NCI-H1092 (cell line): ENCODE measurements around the gene USP6.
"Not testable (repeated sequence)": the region's sequence is repeated elsewhere in the genome, so short reads cannot be mapped to it uniquely, and the experiment has no call there.

Experiments used
- DNase-seq: peaks from one replicate; lab custom pipeline; 2025; lab: John Stamatoyannopoulos, UW

USP6 gene

DNA sequence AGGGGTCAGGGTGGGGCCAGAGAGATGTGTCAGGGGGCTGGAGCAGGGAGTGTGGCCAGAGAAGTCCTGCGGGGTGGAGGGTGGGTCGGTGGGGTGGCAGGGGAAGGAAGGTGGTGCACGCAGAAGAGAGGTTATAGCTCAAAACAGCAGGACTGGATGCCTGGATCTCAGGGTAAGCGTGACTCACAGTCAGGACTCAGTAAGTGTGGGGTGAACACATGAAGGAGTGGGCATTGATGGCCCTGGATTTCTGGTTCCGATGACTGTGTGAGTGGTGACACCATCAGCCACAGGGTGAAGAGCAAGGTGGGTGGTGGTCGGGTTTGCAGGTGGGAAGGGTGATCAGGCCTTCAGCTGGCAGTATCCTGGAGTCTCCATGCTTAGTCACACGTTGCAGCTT lies 6.2 kb downstream of the USP6 start:
- not testable (repeated sequence) for DNase-seq

DNA sequence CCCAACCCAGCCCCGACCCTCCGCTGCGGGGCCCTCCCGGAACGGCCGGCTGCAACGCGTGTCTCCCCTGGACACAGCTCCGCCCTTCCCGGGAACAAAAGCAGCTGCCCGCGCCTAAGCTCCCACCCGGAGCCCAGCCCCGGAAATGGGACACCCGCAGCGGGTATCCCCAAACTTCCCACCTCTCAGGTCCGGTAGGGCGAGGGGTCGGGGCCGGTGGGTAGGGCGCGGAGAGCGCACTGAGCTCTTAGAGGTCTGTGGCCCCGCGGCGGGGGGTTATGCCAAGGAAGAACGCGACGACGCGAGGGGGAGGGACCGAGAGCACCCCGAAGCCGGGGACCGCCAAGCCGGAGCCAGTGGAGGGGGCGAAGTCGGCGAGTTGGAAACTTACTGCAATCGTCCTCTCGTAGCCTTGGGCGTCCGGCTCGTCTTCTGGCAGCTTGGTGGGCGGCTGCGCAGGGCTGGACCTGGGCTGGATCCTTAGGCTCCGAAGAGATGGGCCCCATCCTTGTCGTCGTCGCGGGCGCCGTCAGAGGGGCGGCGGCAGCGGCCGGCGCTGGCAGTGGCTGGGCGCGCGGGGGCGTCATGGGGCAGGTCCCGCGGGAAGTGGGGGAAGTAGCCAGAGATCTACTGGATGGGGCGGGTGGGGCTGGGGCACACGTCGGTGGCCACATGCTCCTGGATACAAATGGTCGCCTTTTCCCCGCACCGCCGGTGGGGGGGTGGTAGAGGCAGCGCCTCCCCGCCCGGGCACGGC lies 6.9 kb downstream of the USP6 start:
- DNase-seq: no peak

DNA sequence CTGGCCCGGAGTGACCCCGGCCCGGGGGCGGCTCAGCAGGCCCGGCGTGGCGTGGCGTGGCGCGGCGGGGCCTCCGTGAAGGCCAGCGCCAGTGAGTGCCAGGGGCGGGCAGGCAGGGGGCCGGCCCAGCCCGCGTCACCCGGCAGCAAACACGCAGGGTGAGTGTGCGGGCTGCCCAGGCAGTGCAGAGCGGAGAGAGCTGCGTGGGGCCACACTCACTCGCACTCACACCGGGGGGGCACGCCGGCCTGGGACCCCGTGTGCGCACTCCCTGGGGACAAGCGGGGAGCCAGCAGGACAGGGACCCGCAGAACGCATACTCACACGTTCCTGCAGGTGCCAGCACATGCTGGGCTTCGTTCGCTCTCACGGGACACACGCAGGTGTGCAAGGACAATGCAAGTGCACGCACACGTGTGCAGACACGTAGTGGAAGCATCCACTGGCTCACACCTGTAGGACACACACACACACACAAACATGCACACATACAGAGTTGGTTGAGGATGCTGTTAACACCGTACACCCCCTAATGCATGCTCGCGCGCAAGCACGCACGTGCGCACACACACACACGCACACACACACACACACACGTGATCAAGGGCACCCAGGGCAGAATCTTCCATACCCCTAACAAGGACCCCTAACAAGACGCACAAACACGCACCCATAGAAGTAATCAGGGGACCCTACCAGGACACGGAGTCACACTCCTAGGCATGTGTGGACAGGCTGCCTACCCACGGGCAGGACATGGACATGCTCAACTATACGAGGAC lies 7.7 kb downstream of the USP6 start:
- no peak for DNase-seq

DNA sequence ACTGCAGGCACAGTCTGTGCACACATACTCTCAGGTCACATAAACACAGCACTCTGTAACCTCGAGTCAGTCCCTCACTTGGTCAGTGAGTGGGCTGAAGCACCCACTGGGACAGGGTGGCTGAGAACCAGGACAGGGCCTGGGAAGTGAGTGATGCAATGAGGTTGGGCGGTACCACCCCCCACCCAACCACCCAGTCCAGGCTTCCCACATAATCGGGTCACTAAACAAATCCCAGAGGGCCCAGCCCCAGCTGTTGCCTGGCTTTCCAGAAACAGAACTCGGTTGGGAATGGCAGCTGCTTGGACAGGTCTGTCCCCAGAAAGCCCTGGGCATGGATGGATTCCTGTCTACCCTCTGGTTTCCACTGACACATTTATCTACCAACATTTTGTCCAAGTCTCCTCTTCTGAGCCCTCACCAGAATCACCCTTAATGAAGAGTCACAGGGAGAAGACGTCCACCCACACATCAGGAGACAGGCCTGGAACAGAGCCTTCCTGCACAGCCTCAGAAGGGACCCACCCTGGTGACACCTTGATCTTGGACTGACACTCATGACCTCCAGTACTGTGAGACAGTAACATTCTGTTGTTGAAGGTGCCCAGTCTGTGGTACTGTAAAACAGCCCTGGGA lies 8.4 kb downstream of the USP6 start:
- not testable (repeated sequence) for DNase-seq

DNA sequence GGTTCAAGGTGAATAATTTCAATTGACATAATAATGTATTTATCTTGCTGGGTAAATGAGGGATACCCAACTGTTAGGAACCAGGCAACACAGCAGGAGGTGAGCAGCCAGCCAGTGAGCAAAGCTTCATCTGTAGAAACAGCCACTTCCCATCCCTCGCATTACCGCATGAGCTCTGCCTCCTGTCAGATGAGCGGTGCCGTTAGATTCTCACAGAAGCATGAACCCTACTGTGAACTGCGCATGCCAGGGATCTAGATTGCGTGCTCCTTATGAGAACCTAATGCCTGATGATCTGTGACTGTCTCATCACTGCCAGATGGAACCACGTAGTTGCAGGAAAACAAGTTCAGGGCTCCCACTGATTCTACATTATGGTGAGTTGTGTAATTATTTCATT lies 9.1 kb downstream of the USP6 start:
- DNase-seq: not testable (repeated sequence)

DNA sequence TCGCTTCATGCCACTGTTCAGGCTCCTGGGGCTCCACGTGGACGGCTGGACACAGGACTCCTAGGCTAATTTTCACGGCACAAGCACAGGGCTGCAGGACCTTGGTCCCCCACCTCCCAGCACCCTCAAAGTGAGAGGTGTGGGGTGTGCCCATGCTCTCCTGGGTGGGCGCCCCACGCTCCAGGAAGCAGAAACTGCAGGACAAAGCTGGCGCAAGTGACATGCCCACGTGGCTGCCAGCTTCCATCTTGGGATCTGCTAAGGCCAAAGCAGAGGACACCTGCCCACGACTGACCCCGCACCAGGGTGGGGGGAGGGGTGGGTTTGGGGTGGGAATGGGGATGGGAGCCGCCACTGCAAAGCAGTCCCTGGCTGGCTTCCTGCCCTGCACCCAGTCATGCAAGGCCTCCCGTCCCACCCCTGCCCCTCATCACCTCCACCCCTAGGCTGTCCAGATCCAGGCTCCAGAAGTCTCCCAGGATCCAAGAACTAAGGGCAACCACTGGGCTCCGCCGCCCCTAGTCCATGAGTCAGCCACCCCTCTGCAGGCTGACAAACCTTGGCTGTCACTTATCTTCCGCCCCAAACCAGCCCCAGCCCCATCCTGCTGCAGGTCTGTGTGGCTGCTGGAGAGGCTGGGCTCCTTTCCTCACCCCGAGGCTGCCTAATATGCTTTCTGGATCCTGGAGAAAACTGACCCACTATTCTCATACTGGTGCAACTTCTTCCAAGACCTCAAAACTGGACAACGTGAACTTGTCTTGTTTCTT lies 11.1 kb downstream of the USP6 start:
- no peak for DNase-seq

DNA sequence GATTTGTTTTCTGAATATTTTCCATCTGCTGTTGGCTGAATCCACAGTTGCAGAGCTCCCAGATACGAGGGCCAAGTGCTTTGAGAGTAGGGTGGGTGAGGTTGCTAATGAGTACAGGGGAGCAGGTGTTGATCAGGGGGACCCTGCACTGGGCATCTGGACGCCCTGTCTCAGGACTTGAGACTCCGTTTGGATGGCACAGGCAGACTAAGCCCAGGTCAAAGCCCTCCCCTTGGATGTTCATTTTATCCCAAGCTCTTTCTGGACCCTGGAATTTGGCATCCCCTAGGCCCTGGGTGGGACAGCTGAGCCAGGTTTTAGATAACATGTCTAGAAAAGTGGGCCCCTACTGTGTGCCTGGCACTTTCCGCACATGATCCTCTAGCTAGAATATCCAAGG lies 12.1 kb downstream of the USP6 start:
- no peak for DNase-seq

DNA sequence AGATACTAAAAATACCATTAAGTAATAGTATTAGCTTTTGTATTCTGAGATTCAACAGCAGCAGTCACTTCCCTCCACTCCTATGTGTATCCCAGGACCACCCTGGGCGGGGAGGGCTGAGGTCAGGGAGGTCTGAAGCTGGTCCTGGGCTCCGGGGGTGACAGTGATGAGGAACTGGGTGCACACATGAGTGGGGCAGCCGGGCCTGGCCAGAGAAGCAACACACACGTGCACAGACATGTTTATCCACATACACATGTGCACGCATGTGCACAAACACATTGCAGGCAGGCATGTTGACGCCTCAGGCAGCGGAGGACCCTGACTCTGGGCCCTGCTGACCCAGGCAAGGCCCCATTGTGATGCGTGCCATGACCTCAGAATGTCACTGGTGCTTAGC lies 12.6 kb downstream of the USP6 start:
- DNase-seq: not testable (repeated sequence)

DNA sequence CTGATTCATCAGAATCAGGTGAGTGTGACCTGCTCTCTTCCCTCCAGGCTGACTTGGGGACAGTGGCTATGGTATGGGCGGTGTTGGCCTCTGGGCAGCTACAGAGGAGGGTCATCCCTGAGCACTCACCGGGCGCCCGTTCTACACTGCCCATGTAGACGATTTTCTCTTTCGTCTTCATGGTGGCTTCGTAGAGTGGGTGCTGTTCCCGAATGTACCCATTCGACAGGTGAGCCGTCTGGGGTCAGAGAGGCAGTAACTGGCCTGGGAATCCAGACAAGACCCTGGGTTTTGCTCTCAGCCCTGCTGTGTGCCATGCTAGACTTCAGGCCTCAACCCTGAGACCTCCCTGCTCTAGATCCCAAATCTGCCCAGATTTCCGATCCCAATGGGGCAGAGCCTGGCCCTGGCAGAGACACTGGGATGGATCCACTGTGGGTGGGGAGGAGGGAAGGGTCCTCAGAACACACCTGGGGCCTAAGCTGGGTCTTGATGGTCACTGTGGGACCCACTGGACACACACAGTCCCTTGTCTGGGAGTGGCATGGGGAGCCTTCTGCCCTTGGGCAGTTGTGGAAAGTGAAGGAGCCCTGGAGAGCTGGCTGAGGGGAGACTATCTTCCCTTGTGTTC lies 13.2 kb downstream of the USP6 start:
- DNase-seq: no peak

DNA sequence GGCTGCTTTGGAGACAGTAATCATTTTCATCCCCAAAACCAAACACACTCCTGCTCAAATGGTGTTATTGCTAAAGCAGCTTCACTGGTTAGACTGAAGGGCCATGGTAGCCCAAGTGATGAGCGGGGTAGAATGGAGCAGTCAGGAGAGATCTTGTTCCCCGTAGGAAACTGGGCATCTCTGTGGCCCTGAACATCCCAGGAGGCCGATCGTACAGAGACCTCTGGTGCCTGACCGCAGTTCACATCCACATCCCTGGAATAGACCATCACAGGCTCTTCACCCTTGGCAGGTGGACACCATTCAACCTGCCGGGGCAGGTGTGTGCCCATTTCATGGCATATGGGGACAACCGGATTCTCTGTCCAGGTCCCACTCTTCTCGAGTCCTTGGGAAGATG lies 13.9 kb downstream of the USP6 start:
- not testable (repeated sequence) for DNase-seq

DNA sequence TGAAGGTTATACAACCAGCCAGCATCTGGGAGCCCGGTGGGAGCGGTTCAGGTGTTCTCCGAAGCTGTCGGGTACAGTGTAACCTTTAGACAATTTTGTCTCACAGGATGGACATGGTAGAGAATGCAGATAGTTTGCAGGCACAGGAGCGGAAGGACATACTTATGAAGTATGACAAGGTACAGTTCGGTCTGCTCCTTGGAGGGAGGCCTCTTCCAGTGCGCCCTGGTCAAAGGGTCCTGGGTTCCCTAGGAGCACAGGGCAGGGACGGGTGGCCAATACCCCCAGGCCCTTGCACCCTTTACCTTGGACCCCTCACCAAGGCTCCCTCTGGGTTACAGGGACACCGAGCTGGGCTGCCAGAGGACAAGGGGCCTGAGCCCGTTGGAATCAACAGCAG lies 14.4 kb downstream of the USP6 start:
- not testable (repeated sequence) for DNase-seq

DNA sequence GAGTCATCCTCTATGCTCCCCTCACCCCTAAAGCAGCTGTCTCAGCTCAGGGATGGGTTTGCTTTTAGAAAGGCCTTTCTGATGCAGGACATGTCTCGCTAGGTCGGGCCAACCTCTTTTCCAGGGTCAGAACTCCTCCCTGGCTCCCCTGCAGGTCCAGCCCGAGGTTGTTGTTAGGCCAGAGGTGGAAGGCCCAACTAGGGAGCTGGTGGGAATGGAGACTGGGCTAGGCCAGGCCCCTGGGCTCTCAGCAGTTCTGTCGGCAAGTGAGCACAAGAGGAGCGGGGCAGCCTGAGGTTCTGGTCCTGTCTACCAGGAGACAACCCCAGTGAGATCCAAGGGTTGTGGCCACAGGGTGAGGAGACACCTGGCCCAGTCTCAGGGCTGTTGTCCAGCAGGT lies 14.9 kb downstream of the USP6 start:
- DNase-seq: not testable (repeated sequence)

DNA sequence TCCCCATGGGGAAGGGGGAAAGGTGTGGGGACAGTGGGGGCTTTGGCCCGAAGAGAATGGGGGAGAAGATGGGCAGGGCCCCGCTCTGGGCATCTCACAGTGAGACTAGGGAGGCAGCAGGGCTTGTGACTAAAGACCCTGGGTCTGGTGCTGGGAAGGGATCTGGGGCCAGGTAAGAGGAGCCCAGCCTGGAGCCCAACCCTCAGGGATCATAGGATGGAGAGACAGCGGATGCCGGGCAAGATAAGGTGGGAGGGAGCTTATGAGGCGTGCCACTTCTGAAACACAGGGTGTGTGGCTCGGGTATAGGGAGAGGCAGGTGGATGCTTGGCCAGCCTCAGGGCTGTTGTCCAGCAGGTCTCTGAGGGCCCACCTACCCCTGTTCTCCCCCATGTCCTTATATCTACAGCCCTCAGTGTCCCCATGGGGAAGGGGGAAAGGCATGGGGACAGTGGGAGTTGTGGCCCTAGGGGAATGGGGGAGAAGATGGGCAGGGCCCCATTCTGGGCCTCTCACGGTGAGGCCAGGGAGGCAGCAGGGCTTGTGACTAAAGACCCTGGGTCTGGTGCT lies 15.4 kb downstream of the USP6 start:
- DNase-seq: no peak

DNA sequence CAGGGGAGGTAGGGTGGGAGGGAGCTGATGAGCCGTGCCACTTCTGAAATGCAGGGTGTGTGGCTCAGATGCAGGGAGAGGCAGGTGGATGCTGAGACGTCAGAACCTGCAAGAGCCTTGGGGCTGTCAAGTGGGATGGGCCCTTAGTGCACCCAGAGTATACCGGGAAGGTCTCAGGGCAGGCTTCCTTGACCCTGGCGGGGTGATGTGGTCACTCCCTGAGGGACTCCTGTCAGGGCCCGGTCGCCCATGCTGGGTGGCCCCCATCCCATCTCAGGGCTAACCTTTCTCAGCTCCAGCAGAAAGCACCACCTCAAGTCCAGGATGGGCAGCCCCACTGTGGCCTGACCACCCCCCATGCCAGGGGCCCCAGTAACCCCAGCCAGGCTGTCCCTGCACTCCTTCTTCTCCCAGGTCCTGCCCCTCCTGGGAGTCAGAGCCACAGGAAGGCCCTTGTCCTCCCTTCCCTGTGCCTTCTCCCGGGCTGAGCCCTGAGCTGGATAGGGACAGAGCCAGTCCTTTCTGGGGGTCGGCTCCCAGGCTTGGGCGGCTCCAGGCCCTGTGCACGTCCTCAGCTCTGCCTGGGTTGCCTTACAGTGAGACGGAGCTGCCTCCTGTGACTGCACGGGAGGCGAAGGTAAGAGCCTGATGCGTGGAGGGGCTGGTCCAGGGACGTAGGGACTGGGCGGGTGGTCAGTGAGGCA lies 16.1 kb downstream of the USP6 start:
- DNase-seq: not testable (repeated sequence)

DNA sequence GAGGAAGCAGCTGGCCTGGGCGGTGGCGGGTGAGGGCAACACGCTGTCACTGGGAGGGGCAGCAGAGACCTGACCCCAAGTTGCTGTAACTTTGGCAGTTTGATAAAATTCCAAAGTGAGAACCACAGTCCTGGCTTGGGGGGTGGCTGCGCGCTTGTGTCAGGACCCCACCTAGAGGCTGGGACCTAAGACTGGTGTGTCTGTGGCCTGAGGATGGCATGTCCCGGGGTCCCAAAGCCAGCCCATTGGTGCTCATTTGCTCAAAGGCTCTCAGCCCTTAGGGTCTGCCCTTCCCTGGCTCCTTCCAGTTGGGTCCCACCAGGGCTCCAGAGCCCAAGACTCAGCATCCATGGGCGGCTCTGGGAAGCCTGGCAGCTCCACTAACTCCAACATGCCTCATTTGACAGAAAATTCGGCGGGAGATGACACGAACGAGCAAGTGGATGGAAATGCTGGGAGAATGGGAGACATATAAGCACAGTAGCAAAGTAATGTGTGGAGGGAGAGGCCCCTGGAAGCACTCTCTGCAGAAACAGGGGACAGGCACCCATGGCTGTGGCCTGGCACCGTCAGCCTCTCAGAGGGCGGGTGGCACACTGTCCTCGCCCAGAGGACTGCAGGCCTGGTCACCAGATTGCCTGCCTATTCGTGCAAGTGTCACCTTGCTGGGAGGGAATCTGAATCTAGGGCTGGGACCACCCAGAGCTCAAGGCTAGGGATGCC lies 16.8 kb downstream of the USP6 start:
- not testable (repeated sequence) for DNase-seq

DNA sequence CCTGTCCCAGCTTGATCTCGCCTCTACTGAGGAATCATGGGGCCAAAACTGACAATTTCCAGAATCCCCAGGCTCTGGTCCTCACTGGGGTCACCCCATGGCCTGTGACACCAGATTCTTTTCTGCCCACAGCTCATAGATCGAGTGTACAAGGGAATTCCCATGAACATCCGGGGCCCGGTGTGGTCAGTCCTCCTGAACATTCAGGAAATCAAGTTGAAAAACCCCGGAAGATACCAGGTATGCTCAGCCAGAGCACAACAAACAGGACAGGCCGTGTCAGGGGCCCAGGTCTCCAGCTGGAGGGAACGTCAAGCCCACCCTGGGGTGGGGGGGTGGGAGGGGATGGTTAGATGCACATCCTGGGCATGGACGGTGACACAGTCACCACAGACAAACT lies 17.5 kb downstream of the USP6 start:
- no peak for DNase-seq

DNA sequence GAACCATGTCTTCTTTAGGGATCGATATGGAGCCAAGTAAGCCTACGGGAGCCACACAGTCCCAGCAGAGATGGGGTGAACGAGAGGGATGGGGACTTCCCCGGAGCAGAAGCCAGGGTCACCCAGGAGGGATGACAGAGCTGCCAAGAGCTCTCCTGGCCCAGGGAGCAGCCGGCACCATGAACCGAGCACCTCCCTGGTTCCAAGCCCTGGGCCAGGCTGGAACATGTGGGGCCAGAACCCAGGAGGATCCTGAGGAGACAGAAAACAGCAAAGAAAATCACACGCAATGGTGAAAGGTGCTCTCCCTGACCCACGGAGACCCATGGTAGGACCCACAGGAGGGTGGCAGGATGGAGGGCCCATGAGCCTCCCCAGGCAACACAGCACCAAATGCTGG lies 18.1 kb downstream of the USP6 start:
- not testable (repeated sequence) for DNase-seq

DNA sequence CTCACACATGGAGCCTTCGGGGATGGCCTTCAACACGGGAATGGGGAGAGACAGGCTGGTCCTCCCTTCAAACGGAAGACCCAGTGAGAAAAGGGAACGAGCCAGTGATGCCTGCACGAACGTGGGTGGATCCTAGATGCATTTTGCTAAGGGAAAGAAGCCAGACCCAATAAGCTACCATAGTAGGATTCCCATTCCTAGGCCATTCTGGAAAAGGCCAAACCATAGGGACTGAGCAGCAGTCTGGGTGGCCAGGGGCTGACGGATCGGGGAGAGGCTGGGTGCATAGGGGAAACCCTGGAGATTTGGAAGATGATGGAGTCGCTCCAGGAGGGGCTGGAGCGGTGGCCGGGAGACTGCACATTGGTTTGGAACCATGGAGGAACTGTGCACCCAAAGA lies 18.7 kb downstream of the USP6 start:
- DNase-seq: not testable (repeated sequence)

DNA sequence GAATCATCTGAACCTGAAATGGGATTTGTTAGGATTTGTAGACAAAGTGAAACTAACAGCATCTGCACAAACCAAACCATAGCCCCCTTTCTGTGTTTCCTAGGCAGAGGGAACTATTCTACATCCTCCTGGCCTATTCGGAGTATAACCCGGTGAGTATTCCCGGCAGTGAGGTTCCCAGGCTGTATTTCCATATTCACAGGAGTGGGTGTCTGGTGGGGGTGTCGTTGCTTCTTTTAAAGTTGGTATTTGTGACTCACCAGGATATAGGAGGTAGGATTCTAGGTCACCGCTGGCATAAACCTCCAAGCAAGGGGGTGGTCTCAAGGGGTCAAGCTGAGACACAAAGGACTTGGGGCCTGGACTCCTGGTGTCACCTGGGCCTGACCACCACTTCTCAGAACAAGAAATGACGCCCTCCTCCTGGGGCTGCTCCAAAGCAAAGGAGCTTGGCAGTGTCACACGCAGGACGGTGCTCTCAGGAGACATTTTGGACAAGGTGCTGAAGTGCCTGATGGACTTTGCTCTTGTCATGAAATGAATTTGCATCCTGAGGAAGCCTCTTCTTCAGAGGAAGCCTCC lies 19.4 kb downstream of the USP6 start:
- DNase-seq: not testable (repeated sequence)
